Chondrocyte (in vitro differentiated cells): Measurements from ENCODE around the gene GJA5. TPM values are rescaled to one million over a fixed set of nuclear protein-coding genes. Genes with fewer than 3 reads are reported as not detected.

ENCODE experiments used
- DNase-seq: peaks from one replicate; pipeline ENCODE4 v3.0.0; 2021; ENCODE audit warnings: mixed read lengths, low spot score
- H3K27ac Mint-ChIP-seq: one replicate; pipeline ENCODE4 v1.8.0; 2021; ENCODE audit warnings: mild to moderate bottlenecking, moderate library complexity, mixed read lengths; ENCODE audit not compliant: unreplicated experiment
- H3K27me3 Mint-ChIP-seq: 2 replicates; pipeline ENCODE4 v1.8.0; 2021; ENCODE audit warnings: low read depth, mixed read lengths
- H3K36me3 Mint-ChIP-seq: 2 replicates; pipeline ENCODE4 v1.8.0; 2021; ENCODE audit warnings: low read depth, mixed read lengths
- H3K4me1 Mint-ChIP-seq: 2 replicates; pipeline ENCODE4 v1.8.0; 2021; ENCODE audit warnings: low read depth, mild to moderate bottlenecking, mixed read lengths
- H3K4me3 Mint-ChIP-seq: one replicate; pipeline ENCODE4 v1.8.0; 2021; ENCODE audit warnings: mild to moderate bottlenecking, moderate library complexity, mixed read lengths; ENCODE audit not compliant: unreplicated experiment
- H3K9me3 Mint-ChIP-seq: 2 replicates; pipeline ENCODE4 v1.8.0; 2021; ENCODE audit warnings: low read depth, mixed read lengths
- CTCF ChIP-seq: fragments of 200-600 bp; sonication (generic); IDR thresholded peaks from 2 replicates; pipeline ENCODE4 v1.5.0; 2021; ENCODE audit warnings: antibody characterized with exemption, mild to moderate bottlenecking, moderate library complexity
- total RNA-seq: library from RNA; stranded (reverse); gene quantifications from 3 replicates; pipeline ENCODE4 v1.2.1, GENCODE V29; 2021

Gene GJA5
- total RNA-seq, 1 donor from 2014 or later = 0.17 TPM

DNA sequence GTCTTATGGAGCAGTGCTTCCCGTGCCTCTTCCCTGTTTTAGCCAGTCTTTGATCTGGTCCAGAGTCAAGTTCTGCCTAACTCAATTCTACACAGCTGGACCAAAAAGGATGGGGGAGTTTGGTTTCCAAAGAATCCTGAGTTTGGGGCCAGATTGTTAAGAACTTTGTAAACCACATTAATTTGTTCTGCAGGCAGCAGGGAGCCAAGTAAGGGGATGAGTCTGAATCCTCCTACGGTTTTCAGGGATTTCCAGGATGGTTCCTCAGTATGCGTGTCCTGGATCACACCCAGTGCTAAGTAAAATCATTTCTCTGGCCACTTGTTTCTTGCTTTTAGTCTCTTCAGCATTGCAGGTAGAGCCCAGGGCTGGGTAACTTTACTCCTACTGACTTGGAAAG is 26.1 kb upstream of the GJA5 start:
- H3K4me1 Mint-ChIP-seq = no peaks in the 10 kb centered on the region
- no peak for DNase-seq
- TF ChIP-seq CTCF = no peak
- no peaks in the 10 kb centered on the region for H3K36me3 Mint-ChIP-seq
- no peaks in the 10 kb centered on the region for H3K9me3 Mint-ChIP-seq
- H3K4me3 Mint-ChIP-seq = no peak overlapping the region
- peaks cover 20% of the 10 kb centered on the region for H3K27me3 Mint-ChIP-seq
- H3K27ac Mint-ChIP-seq = no peak overlapping the region

GRCh38 chr1:147785794-147786506 is 25.5 kb upstream of the GJA5 start:
- TF ChIP-seq CTCF = no peak
- no peaks in the 10 kb centered on the region for H3K4me1 Mint-ChIP-seq
- no peak overlapping the region for H3K4me3 Mint-ChIP-seq

GRCh38 chr1:147784941-147785340 is 24.5 kb upstream of the GJA5 start:
- DNase-seq = no peak
- no peaks in the 10 kb centered on the region for H3K9me3 Mint-ChIP-seq
- no peak overlapping the region for H3K4me3 Mint-ChIP-seq
- H3K36me3 Mint-ChIP-seq = no peaks in the 10 kb centered on the region
- no peaks in the 10 kb centered on the region for H3K4me1 Mint-ChIP-seq
- H3K27me3 Mint-ChIP-seq = peaks cover 31% of the 10 kb centered on the region
- H3K27ac Mint-ChIP-seq = no peak overlapping the region
- no peak for TF ChIP-seq CTCF

More at GRCh38 chr1:147785794-147786506, 25.5 kb upstream of the GJA5 start:
- DNase-seq = no peak
- Mint-ChIP-seq H3K36me3 (no peaks in the 10 kb centered on the region), H3K27me3 (peaks cover 22% of the 10 kb centered on the region), H3K27ac (no peak overlapping the region), H3K9me3 (no peaks in the 10 kb centered on the region)

- no peaks in the 10 kb centered on the region for H3K9me3 Mint-ChIP-seq
- no peak for DNase-seq
- peaks cover 35% of the 10 kb centered on the region for H3K27me3 Mint-ChIP-seq
- no peak for TF ChIP-seq CTCF
- no peaks in the 10 kb centered on the region for H3K4me1 Mint-ChIP-seq
- H3K36me3 Mint-ChIP-seq = no peaks in the 10 kb centered on the region
- no peak overlapping the region for H3K4me3 Mint-ChIP-seq
- no peak overlapping the region for H3K27ac Mint-ChIP-seq
Measured at GRCh38 chr1:147781056-147781471, 20.7 kb upstream of the GJA5 start.

DNA sequence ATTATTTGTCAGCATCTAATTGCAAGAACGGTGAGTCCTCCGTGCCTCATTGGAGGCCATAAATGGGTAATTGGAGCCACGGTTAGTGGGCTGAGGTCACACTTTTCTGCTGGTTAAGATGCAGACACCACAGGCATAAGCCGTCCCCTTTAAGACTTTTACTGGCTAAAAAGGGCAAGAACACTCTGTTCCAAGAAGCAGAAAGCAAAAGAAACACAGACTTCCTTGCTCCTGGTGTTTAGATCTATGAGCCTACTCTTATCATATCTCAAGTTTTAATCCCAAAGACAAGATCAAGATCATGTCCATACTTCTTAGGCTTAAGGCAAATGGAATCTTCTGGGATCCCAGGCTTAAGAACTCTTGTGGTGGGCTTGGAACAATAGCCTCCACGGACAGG is 17.3 kb upstream of the GJA5 start:
- no peak overlapping the region for H3K4me3 Mint-ChIP-seq
- H3K27me3 Mint-ChIP-seq = peaks cover 38% of the 10 kb centered on the region
- no peaks in the 10 kb centered on the region for H3K9me3 Mint-ChIP-seq
- DNase-seq = no peak
- no peak overlapping the region for H3K27ac Mint-ChIP-seq
- TF ChIP-seq CTCF = no peak
- H3K36me3 Mint-ChIP-seq = no peaks in the 10 kb centered on the region
- peaks cover 9% of the 10 kb centered on the region for H3K4me1 Mint-ChIP-seq
